HFFc6 (cell line): ENCODE results near the gene EPGN. TPM values are rescaled to one million over a fixed set of nuclear protein-coding genes. Genes with fewer than 3 reads are reported as not detected.

Experiments
- DNase-seq: peaks from one replicate; pipeline ENCODE4 v3.0.0-alpha.2; 2018
- H3K27ac Mint-ChIP-seq: 2 replicates; pipeline ENCODE4 v1.8.0; 2020; ENCODE audit warnings: mild to moderate bottlenecking, mixed read lengths
- H3K27me3 Mint-ChIP-seq: 2 replicates; pipeline ENCODE4 v1.8.0; 2021; ENCODE audit warnings: mild to moderate bottlenecking, moderate library complexity, mixed read lengths; ENCODE audit not compliant: insufficient read depth
- H3K36me3 Mint-ChIP-seq: 2 replicates; pipeline ENCODE4 v1.8.0; 2021; ENCODE audit warnings: low read depth, mixed read lengths
- H3K4me1 Mint-ChIP-seq: 2 replicates; pipeline ENCODE4 v1.8.0; 2020; ENCODE audit warnings: low read depth, mixed read lengths
- H3K4me3 Mint-ChIP-seq: 2 replicates; pipeline ENCODE4 v1.8.0; 2020; ENCODE audit warnings: mild to moderate bottlenecking, moderate library complexity, mixed read lengths
- H3K9me3 Mint-ChIP-seq: 2 replicates; pipeline ENCODE4 v1.8.0; 2020; ENCODE audit warnings: mild to moderate bottlenecking, mixed read lengths
- total RNA-seq, 6 experiments: library from RNA; stranded (reverse); fragmentation: NEBNext Ultra II Directional; extraction: Animal tissue kit (Norgen Biotek cat#: 25700); gene quantifications; 2 replicates in 1 of 6; 3 replicates in 5 of 6; pipeline ENCODE4 v1.2.3, GENCODE V29; 2021
- TF ChIP-seq, protein P1 (sequence below): fragments of 200-600 bp; sonication (generic); IDR thresholded peaks from 2 replicates; pipeline ENCODE4 v1.5.0; 2021; ENCODE audit warnings: antibody characterized with exemption, mild to moderate bottlenecking

Gene EPGN
- total RNA-seq, 6 experiments from 2014 or later, result 0.33 to 3.3 (median 0.71) TPM; not detected in 1

DNA sequence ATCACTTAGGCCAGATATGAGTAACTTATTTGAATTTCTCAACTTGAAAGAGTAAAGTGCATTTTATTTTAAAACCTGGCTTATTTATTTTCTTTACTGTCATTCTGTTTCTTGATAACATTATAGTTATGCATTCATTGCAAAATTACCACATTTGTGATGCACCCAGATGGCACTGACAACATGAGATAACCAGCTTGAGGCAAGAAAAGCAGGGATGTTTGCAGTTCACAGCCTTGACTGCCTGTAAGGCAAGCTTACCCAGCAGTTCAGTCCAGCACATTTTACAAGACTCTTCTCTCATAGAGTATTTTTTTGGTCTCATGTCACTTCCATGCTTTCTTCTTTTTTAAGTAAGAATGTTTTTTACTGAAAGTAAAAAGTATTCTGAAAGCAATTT, 25.3 kb upstream of the EPGN start:
- Mint-ChIP-seq H3K4me3 (peak overlapping the region; percentile 80; the same call in 1 of the 2 replicates), H3K36me3 (peaks cover 15% of the 10 kb centered on the region), H3K4me1 (peaks cover 56% of the 10 kb centered on the region), H3K27ac (peak overlapping the region; percentile 92; the same call in 1 of the 2 replicates), H3K9me3 (no peaks in the 10 kb centered on the region), H3K27me3 (no peaks in the 10 kb centered on the region)
- TF ChIP-seq, protein P1, sequence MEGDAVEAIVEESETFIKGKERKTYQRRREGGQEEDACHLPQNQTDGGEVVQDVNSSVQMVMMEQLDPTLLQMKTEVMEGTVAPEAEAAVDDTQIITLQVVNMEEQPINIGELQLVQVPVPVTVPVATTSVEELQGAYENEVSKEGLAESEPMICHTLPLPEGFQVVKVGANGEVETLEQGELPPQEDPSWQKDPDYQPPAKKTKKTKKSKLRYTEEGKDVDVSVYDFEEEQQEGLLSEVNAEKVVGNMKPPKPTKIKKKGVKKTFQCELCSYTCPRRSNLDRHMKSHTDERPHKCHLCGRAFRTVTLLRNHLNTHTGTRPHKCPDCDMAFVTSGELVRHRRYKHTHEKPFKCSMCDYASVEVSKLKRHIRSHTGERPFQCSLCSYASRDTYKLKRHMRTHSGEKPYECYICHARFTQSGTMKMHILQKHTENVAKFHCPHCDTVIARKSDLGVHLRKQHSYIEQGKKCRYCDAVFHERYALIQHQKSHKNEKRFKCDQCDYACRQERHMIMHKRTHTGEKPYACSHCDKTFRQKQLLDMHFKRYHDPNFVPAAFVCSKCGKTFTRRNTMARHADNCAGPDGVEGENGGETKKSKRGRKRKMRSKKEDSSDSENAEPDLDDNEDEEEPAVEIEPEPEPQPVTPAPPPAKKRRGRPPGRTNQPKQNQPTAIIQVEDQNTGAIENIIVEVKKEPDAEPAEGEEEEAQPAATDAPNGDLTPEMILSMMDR, result no peak
- DNase-seq, result peak; percentile 3

DNA sequence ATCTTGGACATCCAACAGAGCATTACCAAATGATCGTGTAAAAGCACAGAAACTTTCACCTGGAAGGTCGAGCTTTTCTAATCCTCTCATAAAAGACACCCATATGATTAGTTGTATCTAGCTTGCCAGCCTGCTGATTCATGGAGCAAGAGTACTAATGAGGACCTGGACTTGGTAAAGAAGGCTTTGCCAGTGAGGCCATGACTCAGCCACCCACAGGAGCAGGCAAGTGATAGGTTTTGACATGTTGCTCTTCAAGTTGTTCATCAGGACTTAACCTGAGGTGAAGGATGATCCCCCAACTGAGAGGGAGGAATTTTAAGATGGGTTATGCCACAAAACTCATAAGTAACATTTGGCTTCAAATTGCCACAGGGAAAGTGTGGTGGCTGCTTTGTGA, 24.7 kb upstream of the EPGN start:
- Mint-ChIP-seq H3K36me3 (peaks cover 15% of the 10 kb centered on the region), H3K4me1 (peaks cover 56% of the 10 kb centered on the region), H3K4me3 (peak overlapping the region; percentile 80), H3K27me3 (no peaks in the 10 kb centered on the region), H3K9me3 (no peaks in the 10 kb centered on the region), H3K27ac (peak overlapping the region; percentile 92)
- TF ChIP-seq, protein P1, result no peak
- peak; percentile 90 for DNase-seq

DNA sequence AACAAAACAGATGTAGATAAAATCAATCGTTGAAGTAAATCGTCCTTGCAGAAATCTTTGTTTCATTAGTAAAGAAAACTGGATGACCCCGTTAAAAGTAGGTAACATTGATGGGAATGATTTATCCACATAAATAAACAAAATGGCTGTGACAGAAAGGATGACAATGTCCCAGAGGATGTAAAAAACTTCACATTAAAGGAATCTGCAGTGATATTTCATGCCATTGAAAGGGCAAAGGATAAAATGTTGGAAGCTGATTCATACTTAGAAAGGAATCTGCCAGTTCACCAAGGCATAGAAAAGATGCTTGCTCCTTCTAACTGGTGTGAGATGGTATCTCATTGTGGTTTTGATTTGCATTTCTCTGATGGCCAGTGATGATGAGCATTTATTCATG, 24.2 kb upstream of the EPGN start:
- Mint-ChIP-seq H3K4me1 (peaks cover 56% of the 10 kb centered on the region), H3K4me3 (peak overlapping the region; percentile 80), H3K27ac (peak overlapping the region; percentile 92), H3K9me3 (no peaks in the 10 kb centered on the region), H3K27me3 (no peaks in the 10 kb centered on the region), H3K36me3 (peaks cover 15% of the 10 kb centered on the region)
- DNase-seq, result peak; percentile 95
- TF ChIP-seq, protein P1, result no peak

DNA sequence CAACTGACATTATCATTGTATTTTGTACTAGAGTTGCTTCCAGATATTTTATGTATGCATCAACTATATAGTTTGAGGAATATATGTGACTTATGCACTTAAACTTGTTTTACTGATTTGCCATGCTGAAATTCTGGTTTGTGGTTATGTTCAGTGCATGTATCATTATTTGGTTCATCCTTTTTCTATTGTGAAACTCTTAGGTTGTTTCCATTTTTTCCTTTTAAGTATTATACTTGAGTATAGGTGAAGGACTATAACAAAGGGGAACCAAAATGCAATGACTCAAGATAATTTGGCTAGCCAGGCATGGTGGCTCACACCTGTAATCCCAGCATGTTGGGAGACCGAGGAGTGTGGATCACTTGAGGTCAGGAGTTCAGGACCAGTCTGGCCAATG, 21.1 kb upstream of the EPGN start:
- H3K36me3 Mint-ChIP-seq, result peaks cover 9% of the 10 kb centered on the region; the same call in 1 of the 2 replicates
- H3K27ac Mint-ChIP-seq, result no peak overlapping the region
- H3K4me1 Mint-ChIP-seq, result peaks cover 56% of the 10 kb centered on the region
- no peak for DNase-seq
- TF ChIP-seq, protein P1, result no peak
- H3K9me3 Mint-ChIP-seq, result no peaks in the 10 kb centered on the region
- H3K4me3 Mint-ChIP-seq, result no peak overlapping the region
- H3K27me3 Mint-ChIP-seq, result no peaks in the 10 kb centered on the region; the same call in 1 of the 2 replicates

DNA sequence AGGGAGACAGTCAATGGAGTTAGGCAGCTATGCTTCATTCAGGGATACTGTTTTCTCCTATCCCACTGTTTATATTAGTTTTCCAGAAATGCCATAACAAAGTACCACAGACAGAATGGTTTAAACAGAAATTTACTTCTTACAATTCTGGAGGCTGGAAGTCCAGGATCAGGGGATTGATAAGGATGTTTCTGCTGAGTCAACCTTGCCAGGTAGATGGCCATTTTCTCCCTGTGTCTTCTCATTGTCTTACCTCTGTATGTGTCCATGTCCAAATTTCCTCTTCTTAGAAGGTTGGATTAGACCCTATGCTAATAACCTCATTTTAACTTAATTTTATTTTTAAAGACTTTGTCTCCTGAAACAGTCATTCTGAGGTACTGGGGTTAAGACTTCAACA, 20.5 kb upstream of the EPGN start:
- H3K4me1 Mint-ChIP-seq, result peaks cover 55% of the 10 kb centered on the region
- peaks cover 9% of the 10 kb centered on the region; the same call in 1 of the 2 replicates for H3K36me3 Mint-ChIP-seq
- no peak overlapping the region for H3K4me3 Mint-ChIP-seq
- no peak for DNase-seq
- no peak overlapping the region for H3K27ac Mint-ChIP-seq
- TF ChIP-seq, protein P1, result no peak
- no peaks in the 10 kb centered on the region for H3K9me3 Mint-ChIP-seq
- H3K27me3 Mint-ChIP-seq, result no peaks in the 10 kb centered on the region; the same call in 1 of the 2 replicates

DNA sequence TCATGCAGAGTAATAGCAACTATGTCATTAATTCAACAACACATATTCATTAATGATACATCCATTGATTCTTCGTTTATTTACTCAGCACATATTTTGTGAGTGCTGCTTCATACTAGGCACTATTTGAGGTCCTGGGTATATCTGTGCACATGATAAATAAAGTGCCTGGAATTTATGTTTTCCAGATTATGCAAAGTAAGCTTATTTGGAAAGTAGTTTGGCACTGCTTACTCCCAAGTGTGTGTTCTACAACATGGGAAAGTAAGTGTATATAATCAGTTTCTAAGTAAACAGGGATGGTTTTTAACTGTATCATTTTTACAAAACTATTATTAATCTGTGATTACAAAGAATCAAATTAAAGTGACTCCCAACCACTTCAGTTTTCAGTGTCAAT, 16.8 kb upstream of the EPGN start:
- Mint-ChIP-seq H3K4me1 (peaks cover 33% of the 10 kb centered on the region), H3K27ac (no peak overlapping the region), H3K9me3 (no peaks in the 10 kb centered on the region), H3K36me3 (peaks cover 9% of the 10 kb centered on the region; the same call in 1 of the 2 replicates), H3K4me3 (no peak overlapping the region), H3K27me3 (no peaks in the 10 kb centered on the region; the same call in 1 of the 2 replicates)
- no peak for DNase-seq
- TF ChIP-seq, protein P1, result no peak
